ENCODE measurements around the gene TKT.
"Not testable (repeated sequence)": the region's sequence is repeated elsewhere in the genome, so short reads cannot be mapped to it uniquely, and the experiment has no call there.

Gene TKT

GRCh38 chr3:53259427-53260259, 3.8 kb upstream of the TKT start:
- DNase-seq, result no peak

GRCh38 chr3:53258600-53259426, 3.0 kb upstream of the TKT start:
- DNase-seq, result no peak

GRCh38 chr3:53257465-53257864, 1.6 kb upstream of the TKT start:
- DNase-seq, result no peak

GRCh38 chr3:53256704-53257055, 858 bp upstream of the TKT start:
- DNase-seq, result no peak

GRCh38 chr3:53255423-53255774, 423 bp downstream of the TKT start:
- DNase-seq, result no peak

GRCh38 chr3:53254509-53255422, 1.1 kb downstream of the TKT start:
- no peak for DNase-seq

- no peak for DNase-seq
Measured at GRCh38 chr3:53253707-53254508, 1.9 kb downstream of the TKT start.

GRCh38 chr3:53252947-53253322, 2.9 kb downstream of the TKT start:
- not testable (repeated sequence) for DNase-seq

- DNase-seq, result no peak
Measured at GRCh38 chr3:53252096-53252946, 3.5 kb downstream of the TKT start.

GRCh38 chr3:53250881-53251605, 4.8 kb downstream of the TKT start:
- no peak for DNase-seq

- DNase-seq, result no peak
Measured at GRCh38 chr3:53250453-53250852, 5.4 kb downstream of the TKT start.

GRCh38 chr3:53248161-53248560, 7.7 kb downstream of the TKT start:
- no peak for DNase-seq

- DNase-seq, result no peak
Measured at GRCh38 chr3:53247619-53248018, 8.2 kb downstream of the TKT start.

GRCh38 chr3:53244271-53244670, 11.6 kb downstream of the TKT start:
- DNase-seq, result no peak

GRCh38 chr3:53243785-53244184, 12.0 kb downstream of the TKT start:
- no peak for DNase-seq

- no peak for DNase-seq
Measured at GRCh38 chr3:53243165-53243564, 12.7 kb downstream of the TKT start.

GRCh38 chr3:53242642-53243041, 13.2 kb downstream of the TKT start:
- no peak for DNase-seq

GRCh38 chr3:53242155-53242554, 13.7 kb downstream of the TKT start:
- DNase-seq, result no peak

GRCh38 chr3:53240989-53241972, 14.5 kb downstream of the TKT start:
- no peak for DNase-seq

All from NCI-H1694 (cell line).